GM15510 (cell line): ENCODE measurements around the gene ABCC10.
A peak's percentile ranks its signal among the peaks of the same experiment; 100 is the strongest.

ENCODE experiments used
- POLR2A ChIP-seq: IDR thresholded peaks from 3 replicates; pipeline ENCODE4 v1.6.1; 2011; ENCODE audit warnings: borderline replicate concordance; ENCODE audit not compliant: insufficient read length; ENCODE audit errors: extremely low read depth

ABCC10 gene

GRCh38 chr6:43427406-43428111 lies at the start of gene ABCC10:
TSS of gene ABCC10 (plus strand) at chr6:43427541. CDS start at chr6:43427979, 438 bp downstream.
- peak; percentile 70 for TF ChIP-seq POLR2A

GRCh38 chr6:43377710-43378229 lies 49.6 kb upstream of the ABCC10 start:
- no peak for TF ChIP-seq POLR2A

- no peak for TF ChIP-seq POLR2A
Measured at GRCh38 chr6:43378631-43379030, 48.7 kb upstream of the ABCC10 start.

GRCh38 chr6:43383021-43383667 lies 44.2 kb upstream of the ABCC10 start:
- no peak for TF ChIP-seq POLR2A

GRCh38 chr6:43386492-43386891 lies 40.8 kb upstream of the ABCC10 start:
- TF ChIP-seq POLR2A, result no peak

GRCh38 chr6:43389730-43390295 lies 37.5 kb upstream of the ABCC10 start:
- TF ChIP-seq POLR2A, result no peak

- TF ChIP-seq POLR2A, result no peak
Measured at GRCh38 chr6:43391440-43392031, 35.8 kb upstream of the ABCC10 start.

- TF ChIP-seq POLR2A, result no peak
Measured at GRCh38 chr6:43393602-43394001, 33.7 kb upstream of the ABCC10 start.

GRCh38 chr6:43394982-43395381 lies 32.4 kb upstream of the ABCC10 start:
- no peak for TF ChIP-seq POLR2A

GRCh38 chr6:43395776-43396175 lies 31.6 kb upstream of the ABCC10 start:
- no peak for TF ChIP-seq POLR2A

GRCh38 chr6:43396408-43397149 lies 30.8 kb upstream of the ABCC10 start:
- TF ChIP-seq POLR2A, result no peak

- TF ChIP-seq POLR2A, result no peak
Measured at GRCh38 chr6:43399932-43400487, 27.3 kb upstream of the ABCC10 start.

GRCh38 chr6:43401730-43402129 lies 25.6 kb upstream of the ABCC10 start:
- TF ChIP-seq POLR2A, result no peak

GRCh38 chr6:43402820-43403219 lies 24.5 kb upstream of the ABCC10 start:
- TF ChIP-seq POLR2A, result no peak
